Epithelial cell of proximal tubule (primary cell): Measurements from ENCODE around the gene CBFB. TPM values are rescaled to one million over a fixed set of nuclear protein-coding genes. Genes with fewer than 3 reads are reported as not detected.
A peak's percentile ranks its signal among the peaks of the same experiment; 100 is the strongest.
"Not testable (repeated sequence)": the region's sequence is repeated elsewhere in the genome, so short reads cannot be mapped to it uniquely, and the experiment has no call there.

ENCODE experiments used
- DNase-seq: peaks from one replicate; pipeline ENCODE4 v3.0.0-alpha.2; 2011; ENCODE audit warnings: low read depth
- H3K4me3 ChIP-seq: 2 replicates; pipeline ENCODE4 v1.5.1; 2011; ENCODE audit warnings: low read depth, mild to moderate bottlenecking, low read length
- total RNA-seq: library from RNA; depleted of rRNA; stranded (reverse); fragments of >200 nt; gene quantifications from 2 replicates; pipeline ENCODE4 v1.2.3, GENCODE V29; 2015
- TF ChIP-seq, protein P1 (sequence below): conservative IDR thresholded peaks from 2 replicates; pipeline ENCODE4 v1.5.1; 2012; ENCODE audit warnings: low read depth, mild to moderate bottlenecking, low read length

Gene CBFB
- total RNA-seq = 74.9 and 178 TPM in 2 replicates

DNA sequence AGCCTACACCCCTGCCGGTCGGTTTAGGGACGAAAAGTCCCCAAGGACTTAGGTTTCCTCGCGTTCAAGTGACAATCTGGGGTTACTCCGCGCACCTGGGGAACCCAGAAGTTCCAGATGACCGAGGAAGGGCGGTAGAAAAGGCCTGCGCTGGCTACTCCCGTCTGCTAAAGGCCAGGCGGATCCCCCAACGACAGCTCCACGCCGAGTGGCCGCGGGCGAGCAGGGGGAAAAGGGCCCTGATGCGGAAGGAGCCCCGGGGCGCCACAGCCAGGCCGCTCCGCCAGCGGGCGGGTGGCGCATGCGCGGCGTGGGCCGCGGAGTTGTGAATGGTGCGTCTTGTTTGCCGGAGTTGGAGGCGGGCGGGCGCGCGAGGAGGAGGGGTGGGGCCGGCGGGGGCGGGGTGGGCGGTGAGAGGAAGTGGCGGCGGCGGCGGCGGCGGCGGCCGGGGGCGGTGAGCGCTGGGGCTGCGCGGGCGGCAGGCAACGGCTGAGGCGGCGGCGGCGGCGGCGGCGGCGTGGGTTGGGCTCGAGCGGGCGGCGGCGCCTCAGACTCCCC is at the start of gene CBFB:
TSS of gene CBFB (plus strand) at position 454 of the 558 bp plus-strand sequence. CDS start 259 bp downstream, outside the sequence.
- DNase-seq = no peak
- H3K4me3 ChIP-seq = peak within 1 kb of the TSS; percentile 84
- TF ChIP-seq, protein P1, sequence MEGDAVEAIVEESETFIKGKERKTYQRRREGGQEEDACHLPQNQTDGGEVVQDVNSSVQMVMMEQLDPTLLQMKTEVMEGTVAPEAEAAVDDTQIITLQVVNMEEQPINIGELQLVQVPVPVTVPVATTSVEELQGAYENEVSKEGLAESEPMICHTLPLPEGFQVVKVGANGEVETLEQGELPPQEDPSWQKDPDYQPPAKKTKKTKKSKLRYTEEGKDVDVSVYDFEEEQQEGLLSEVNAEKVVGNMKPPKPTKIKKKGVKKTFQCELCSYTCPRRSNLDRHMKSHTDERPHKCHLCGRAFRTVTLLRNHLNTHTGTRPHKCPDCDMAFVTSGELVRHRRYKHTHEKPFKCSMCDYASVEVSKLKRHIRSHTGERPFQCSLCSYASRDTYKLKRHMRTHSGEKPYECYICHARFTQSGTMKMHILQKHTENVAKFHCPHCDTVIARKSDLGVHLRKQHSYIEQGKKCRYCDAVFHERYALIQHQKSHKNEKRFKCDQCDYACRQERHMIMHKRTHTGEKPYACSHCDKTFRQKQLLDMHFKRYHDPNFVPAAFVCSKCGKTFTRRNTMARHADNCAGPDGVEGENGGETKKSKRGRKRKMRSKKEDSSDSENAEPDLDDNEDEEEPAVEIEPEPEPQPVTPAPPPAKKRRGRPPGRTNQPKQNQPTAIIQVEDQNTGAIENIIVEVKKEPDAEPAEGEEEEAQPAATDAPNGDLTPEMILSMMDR = no peak

DNA sequence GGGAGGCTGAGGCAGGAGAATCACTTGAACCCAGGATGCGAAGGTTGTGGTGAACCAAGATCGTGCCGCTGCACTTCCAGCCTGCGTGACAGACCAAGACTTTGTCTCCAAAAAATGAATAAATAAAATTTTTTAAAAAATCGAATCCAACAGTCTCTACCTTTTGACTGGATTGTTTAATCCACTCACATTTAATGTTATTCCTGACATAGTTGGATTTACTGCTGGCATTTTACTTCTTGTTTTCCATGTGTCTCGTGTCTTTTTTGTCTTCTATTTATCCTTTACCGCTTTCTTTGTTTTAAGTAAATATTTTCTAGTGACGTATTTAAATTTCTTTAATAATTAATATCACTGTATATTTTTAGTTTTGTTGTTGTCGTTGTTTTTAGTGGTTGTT is 45.9 kb upstream of the CBFB start:
- H3K4me3 ChIP-seq = no peak overlapping the region
- TF ChIP-seq, protein P1 = no peak
- DNase-seq = no peak

DNA sequence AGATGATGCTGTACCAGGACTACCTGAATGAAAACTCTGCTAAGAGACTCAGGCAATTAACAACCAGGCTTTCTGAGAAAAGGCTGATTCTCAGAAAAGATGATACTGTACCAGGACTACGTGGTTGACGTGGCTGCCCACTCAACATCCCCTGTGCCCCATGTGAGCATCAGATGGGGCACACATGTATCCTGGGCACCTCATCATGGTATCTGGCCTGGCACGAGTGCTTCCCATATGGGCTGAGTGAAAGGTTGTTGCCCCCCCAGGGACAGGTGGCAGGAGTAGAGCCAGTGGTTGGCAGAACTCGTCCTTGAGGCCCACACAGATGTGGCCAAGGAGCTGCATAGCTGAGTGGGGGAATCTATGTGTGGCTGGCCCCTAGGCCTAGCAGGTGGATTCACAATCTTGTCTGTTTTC is 44.0 kb upstream of the CBFB start:
- no peak overlapping the region for H3K4me3 ChIP-seq
- TF ChIP-seq, protein P1 = no peak
- DNase-seq = no peak

DNA sequence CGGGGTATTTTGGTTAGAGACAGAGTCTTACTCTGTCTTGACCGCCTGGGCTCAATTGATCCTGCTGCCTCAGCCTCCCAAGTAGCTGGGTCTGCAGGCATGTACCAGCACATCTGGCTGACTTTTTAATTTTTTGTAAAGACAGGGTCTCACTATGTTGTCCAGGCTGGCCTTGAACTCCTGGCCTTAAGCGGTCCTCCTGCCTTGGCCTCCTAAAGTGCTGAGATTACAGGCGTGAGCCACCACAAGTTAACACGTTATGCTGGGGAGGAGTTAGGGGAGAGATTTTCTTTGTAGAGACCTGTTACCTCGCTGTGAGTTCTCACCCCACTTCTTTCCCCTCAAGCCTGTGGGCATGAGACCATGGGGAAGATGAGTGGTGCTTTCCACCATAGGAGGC is 42.4 kb upstream of the CBFB start:
- no peak for DNase-seq
- TF ChIP-seq, protein P1 = no peak
- no peak overlapping the region for H3K4me3 ChIP-seq

DNA sequence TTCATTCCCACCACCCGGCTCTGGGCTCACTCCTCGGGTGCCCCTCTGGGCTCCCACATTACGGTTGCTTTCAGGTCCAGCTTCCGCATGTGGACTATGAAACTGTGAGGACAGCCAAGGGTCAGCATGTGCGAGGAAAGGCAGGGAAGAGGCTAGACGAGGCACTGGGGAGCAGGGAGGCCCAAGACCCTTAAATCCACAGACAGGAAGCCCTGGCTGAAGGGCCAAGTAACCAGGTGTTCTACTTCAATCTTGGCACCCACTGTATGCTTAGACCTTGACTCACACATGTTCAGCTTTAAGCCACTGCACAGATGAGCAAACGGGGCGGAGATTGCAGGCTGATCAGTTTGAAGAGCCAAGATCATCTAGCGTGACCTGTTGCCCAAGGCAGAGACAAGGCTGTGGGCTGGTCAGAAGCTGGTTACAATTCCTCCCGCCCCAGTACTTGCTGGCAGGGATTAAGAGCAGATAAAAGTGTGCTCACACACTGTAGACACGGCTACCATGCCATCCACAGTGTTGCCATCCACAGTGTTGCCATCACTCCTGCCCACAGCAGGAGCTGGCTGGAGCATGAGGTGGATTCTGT is 40.7 kb upstream of the CBFB start, which contains the start of gene CES4A:
TSS of gene CES4A (plus strand) at position 393 of the 592 bp plus-strand sequence. CDS start at position 577, 184 bp downstream.
- DNase-seq = peak; percentile 87
- peak within 1 kb of the TSS; percentile 22 for H3K4me3 ChIP-seq
- TF ChIP-seq, protein P1 = no peak

DNA sequence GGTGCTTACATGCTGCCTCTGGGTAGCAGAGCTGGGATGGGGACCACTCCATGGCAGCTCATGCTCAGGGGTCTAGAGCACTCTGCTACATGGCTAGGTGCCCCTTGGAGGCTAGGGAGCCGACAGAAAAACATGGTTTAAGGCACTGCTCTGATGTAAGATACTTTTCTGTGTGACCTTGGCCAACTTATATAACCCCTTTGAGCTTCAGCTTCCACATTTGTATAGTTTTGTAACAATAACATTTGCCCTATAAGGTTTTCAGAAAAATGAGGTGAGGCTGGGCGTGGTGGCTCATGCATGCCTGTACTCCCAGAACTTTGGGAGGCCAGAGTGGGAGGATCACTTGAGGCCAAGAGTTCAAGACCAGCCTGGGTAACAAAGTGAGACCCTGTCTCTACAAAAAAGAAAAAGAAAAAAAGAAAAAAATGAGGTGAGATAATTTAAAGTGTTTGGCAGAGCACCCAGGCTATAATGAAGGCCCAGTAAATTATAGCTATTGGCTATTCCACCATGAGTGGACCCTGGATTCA is 37.3 kb upstream of the CBFB start:
- TF ChIP-seq, protein P1 = no peak
- DNase-seq = no peak
- no peak overlapping the region for H3K4me3 ChIP-seq

DNA sequence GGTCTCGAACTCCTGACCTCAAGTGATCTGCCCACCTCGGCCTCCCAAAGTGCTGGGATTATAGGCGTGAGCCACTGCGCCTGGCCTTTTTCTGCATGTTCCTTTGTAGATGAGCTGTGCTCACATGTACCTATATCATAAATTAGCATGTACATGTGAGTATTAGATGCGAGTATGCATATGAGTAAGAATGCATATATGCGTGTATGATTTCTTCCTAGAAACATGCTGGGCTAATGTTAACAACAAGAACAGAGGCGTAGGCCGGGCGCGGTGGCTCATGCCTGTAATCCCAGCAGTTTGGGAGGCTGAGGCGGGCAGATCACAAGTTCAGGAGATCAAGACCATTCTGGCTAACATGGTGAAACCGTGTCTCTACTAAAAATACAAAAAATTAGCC is 35.4 kb upstream of the CBFB start:
- not testable (repeated sequence) for H3K4me3 ChIP-seq, DNase-seq
